GM18519 (cell line): Measurements from ENCODE around the gene KDR.

ENCODE experiments used
- ATAC-seq: cut with Tn5 transposase; IDR thresholded peaks from one replicate; pipeline ENCODE4 v1.9.1; 2021; ENCODE audit warnings: mild to moderate bottlenecking, moderate library complexity; ENCODE audit not compliant: unreplicated experiment, low FRiP score

The KDR gene

DNA sequence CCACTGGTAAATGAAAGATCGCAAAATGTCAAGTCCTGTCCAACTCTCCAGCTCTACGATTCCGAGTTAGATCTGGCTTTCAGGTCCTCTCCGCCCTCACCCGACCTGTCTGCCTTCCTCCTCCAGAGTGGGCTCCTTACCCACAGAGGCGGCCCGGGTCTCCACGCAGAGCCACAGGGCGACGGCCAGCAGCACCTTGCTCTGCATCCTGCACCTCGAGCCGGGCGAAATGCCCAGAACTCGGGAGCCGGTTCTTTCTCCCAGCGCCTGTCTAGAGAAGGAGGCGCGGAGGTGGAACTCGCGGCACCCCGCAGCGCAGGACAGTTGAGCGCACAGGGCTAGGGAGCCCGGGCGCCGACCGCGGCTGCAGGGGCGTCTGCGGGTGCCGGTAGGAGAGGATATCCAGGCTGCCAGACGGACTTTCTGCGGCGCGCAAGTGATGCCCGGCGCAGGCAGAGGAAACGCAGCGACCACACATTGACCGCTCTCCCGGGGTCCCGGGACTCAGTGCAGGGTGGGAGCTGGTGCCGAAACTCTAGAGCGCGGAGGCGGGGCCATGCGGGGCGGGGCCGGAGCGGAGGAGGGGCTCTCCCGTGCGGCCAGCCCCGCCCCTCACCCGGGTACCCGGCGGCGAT is at the start of gene KDR:
TSS of gene KDR (minus strand) at position 509 of the 635 bp plus-strand sequence. CDS start at position 207, 302 bp downstream.
- ATAC-seq: no peak

GRCh38 chr4:55173580-55173979 is 48.2 kb upstream of the KDR start:
- no peak for ATAC-seq

- ATAC-seq: no peak
Observed at GRCh38 chr4:55172694-55173287, 47.4 kb upstream of the KDR start.

DNA sequence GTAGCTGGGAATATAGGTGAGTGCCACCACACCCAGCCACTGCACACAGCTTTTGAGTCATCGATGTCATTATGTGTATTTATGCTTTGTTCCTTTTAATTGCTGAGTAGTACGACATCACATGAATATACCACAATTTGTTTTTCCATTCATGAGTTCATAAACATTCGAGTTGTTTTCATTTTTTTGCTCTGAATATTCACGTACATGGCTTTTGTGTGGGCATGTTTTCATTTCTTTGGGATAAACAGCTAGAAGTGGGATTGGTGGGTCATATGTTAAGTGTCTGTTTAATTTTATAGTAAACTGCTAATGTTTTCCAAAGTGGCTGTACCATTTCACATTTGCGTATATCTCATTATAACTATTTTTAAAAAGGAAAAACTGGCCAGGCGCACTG is 45.1 kb upstream of the KDR start:
- no peak for ATAC-seq

DNA sequence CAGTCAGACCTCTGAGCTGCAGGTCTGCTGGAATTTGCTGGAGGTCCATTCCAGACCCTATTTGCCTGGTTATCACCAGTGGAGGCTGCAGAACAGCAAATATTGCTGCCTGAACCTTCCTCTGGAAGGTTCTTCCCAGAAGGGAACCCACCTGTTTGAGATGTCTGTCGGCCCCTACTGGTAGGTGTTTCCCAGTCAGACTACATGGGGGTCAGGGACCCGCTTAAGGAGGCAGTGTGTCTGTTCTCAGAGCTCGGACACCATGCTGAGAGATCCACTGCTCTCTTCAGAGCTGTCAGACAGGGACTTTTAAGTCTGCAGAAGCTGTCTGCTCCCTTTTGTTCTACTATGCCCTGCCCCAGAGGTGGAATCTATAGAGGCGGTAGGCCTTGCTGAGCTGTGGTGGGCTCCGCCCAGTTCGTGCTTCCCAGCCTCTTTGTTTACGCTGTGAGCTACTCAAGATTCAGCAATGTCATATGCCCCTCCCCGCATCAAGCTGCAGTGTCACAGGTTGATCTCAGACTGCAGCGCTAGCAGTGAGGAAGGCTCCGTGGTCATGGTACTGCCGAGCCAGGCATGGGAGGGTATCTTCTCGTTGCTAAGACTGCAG is 44.1 kb upstream of the KDR start:
- no peak for ATAC-seq

GRCh38 chr4:55162396-55162795 is 37.0 kb upstream of the KDR start:
- ATAC-seq: no peak

GRCh38 chr4:55161739-55162138 is 36.3 kb upstream of the KDR start:
- ATAC-seq: no peak

GRCh38 chr4:55159851-55160250 is 34.5 kb upstream of the KDR start:
- no peak for ATAC-seq

DNA sequence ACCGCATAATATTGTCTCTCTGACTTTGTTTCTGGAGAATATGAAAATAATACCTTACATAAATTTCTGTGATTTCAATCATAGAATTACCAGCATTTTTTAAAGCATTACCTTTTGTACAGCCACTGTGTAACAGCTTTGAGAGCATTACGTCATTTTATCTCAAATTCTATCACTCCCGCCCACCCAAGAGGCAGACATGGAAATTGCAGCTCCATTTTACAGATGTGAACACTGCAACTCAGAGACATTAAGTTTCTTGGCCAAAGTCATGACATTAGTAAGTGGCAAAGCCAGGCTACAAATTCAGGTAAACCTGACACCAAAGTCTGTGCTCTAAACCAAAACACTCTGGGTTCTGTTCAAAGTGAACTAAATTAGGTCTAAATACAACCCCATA is 33.6 kb upstream of the KDR start:
- no peak for ATAC-seq

DNA sequence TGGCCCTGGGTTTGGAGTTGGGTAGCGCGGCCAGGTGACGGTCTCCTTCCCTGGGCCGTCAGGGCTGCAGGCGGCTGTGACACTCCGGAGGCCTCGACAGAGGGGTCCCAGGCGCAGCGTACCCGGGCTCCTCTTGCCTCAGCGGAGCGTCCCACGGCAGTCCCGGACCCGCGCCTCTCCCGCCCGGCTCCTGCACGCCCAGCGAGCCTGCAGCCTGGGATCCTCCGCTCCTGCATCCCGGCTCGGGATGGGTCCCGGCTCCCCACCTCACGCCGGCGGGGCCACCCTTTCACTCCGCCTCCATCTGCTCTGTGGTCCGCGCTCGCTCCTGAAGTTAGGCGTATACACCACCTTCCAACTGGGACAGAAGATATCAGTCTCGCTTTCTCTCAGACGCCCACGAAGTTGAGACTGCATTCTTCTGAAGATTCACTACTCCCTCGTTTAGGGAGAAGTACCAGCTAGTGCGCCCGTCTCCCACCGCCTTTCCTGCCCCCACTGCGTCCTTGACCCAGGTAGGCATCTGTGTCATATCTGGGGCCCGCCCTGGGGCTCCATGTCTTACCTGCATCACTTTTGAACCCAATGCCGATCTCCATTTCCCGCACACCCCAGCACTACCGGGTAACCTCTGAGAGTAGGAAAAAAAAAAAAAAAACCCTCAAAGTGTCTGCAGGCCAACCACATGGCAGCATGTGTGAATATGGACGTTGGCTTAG is 32.3 kb upstream of the KDR start:
- no peak for ATAC-seq

DNA sequence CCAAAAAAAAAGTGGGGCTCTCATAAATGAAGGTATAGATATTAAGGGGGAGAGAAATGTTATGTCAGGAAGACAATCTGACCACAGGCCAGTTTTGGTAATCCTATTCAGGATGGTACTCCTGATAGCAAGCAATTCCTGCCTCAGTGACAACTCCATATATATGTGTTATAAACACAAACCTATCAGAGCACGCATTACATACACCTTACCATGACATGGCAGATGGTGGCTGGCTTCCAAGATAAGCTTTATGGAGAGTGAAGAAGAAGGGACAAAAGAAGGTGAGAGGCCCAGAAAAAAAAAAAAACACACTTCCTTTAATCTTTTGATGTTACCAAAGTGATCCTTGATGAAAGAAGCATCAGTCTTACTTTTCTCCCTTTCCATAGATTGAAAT is 29.5 kb upstream of the KDR start:
- ATAC-seq: no peak

- ATAC-seq: no peak
Observed at GRCh38 chr4:55154290-55154880, 29.0 kb upstream of the KDR start.

DNA sequence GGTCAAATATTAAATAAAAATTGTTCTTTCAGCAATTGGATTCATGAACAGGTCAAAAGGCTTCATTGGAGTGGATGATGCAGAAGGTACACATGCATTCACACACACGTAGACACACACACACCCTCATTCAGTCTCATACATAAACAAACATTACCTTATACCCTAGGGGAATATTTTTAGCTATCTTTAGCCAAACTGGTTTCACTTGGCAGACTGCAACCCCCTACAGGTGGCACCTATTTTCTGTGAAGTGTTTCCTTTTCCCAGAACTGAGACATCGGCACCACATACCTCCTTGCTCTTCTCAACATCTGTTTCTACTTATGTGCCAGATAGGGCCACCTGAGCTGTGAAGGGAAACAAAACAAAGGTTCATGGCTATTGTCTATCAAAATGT is 18.5 kb upstream of the KDR start:
- no peak for ATAC-seq

GRCh38 chr4:55138367-55138766 is 13.0 kb upstream of the KDR start:
- no peak for ATAC-seq

DNA sequence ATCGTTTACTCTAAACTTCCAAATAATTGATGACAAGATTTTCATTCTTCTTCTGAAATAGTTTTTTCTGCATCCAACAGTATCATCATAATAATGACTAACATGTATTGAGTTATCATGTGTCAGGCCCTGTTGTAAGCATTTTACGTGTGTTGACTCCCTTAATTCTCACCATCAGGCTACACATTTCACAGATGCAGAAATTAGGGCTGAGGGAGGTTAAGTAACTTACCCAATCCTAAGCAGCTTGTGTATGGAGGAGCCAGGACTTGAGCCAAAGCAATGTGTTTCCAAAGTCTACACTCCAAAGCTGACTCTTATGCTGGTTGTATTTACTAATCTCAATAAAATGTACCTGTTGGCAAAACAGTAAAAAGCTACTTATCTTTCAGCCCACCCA is 11.2 kb upstream of the KDR start:
- no peak for ATAC-seq

DNA sequence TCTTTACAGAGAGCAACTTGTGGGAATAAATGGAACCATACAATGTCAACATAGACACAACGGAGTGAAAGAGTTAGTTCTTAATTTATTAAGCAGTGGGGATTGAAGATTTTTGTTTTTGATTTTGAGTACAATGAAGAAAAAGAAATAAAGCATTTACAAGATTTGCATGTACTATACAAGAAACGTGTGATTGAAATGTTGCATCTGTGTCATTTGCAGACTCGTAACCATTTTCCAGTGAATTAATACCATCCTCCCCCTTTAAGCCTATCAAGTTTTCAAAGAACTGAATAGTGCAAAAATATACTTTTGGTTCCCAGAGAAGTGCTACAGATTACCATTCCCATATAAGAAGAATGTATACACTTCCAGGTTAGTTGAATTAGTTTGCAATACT is 8.6 kb upstream of the KDR start:
- ATAC-seq: no peak

- ATAC-seq: no peak
Observed at GRCh38 chr4:55132775-55133174, 7.4 kb upstream of the KDR start.

- no peak for ATAC-seq
Observed at GRCh38 chr4:55127521-55127920, 2.1 kb upstream of the KDR start.

- ATAC-seq: no peak
Observed at GRCh38 chr4:55127053-55127452, 1.7 kb upstream of the KDR start.

DNA sequence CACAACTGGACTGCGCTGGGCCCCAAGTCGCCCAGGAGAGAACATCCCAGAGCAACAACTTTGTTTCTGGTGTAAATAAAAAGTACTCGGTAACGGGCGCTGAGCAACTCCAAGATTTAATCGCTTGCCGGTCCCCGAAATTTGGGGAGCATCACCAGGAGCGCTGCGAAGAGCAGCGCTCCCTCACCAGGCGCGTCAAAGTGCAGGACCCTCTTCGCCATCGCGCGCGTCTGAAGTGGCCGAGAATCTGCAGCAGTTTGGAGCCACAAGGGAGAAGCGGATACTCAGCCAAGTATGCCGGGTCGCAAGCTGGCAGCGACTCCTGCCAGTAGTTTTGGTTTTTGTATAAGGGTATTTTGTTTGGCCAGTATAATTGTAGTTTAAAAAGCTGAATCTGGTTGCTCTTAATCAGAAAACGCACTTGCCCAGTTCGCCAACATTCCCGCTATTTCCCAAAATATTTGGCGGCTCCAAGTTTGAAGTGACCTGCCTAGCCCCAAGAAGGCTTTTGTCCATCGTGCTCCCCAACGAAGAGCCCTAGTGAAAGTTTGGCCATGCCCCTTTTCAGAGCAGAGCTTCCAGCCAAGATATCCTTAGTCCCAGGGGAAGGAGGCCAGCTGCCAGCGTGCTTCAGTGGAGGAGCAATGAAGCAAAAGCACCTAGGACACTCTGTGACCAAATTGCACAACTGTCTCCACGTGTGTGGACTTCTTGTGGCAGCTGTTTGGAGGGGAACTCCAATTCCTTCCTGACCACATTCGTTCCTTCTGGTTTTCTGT is 557 bp upstream of the KDR start:
- ATAC-seq: no peak
